Measurements from ENCODE around the gene PDE6B.

PDE6B gene

GRCh38 chr4:708631-708933 lies 83.2 kb downstream of the PDE6B start:
- DNase-seq = no peak

GRCh38 chr4:709348-709747 lies 84.0 kb downstream of the PDE6B start:
- DNase-seq = no peak

- DNase-seq = no peak
Observed at GRCh38 chr4:710116-710515, 84.7 kb downstream of the PDE6B start.

GRCh38 chr4:710916-711315 lies 85.5 kb downstream of the PDE6B start:
- DNase-seq = no peak

GRCh38 chr4:712093-712492 lies 86.7 kb downstream of the PDE6B start:
- DNase-seq = no peak

- no peak for DNase-seq
Observed at GRCh38 chr4:712916-713632, 87.7 kb downstream of the PDE6B start.

GRCh38 chr4:714087-714486 lies 88.7 kb downstream of the PDE6B start:
- no peak for DNase-seq

GRCh38 chr4:717601-718320 lies 92.4 kb downstream of the PDE6B start:
- no peak for DNase-seq

GRCh38 chr4:718460-718859 lies 93.1 kb downstream of the PDE6B start:
- DNase-seq = no peak
